ENCODE measurements around the gene DAW1. TPM values are rescaled to one million over a fixed set of nuclear protein-coding genes. Genes with fewer than 3 reads are reported as not detected.
"Not testable (repeated sequence)": the region's sequence is repeated elsewhere in the genome, so short reads cannot be mapped to it uniquely, and the experiment has no call there.

The DAW1 gene
- total and polyA plus RNA-seq, 4 donors: not detected

DNA sequence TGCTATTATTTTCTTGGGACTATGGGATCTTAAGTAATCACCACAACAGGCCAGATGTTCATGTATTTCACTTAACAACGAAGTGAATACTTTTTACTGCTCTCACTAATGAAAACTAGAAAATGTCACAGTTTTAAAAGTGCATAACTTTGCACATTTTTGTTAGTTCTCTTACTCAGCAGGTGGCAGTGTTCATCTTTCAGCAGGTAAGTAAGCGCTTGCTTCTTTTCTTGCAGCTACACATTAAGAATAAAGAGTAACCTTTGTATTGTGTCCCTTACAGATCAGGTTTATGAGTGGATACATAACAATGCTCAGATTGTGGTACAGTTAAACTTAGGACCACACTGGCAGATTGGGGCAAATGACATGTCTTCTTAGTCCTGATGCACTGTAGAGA lies 61.0 kb downstream of the DAW1 start:
- DNase-seq (ENCODE audit: low spot score): no peak
- 64% methylated on average over 2 of the region's 2 CpGs for WGBS
- H3K27ac ChIP-seq (ENCODE audit: low read depth in 1 of 2, low read length in 2 of 2): no peak overlapping the region
- H3K9ac ChIP-seq (ENCODE audit: low read depth in 1 of 2, low read length in 2 of 2): no peak overlapping the region
- H3K4me1 ChIP-seq (ENCODE audit: control insufficient read depth in 4 of 4, insufficient read depth in 4 of 4, low read length in 3 of 4): no peaks in the 10 kb centered on the region
- H3K27me3 ChIP-seq (ENCODE audit: control insufficient read depth in 4 of 4, insufficient read depth in 4 of 4, low read length in 3 of 4): peaks cover 0 to 4% (median 0%) of the 10 kb centered on the region in 4 donors
- no peak for TF ChIP-seq EGR1 (IDR thresholded peaks at IDR 0.05; ENCODE audit: low read depth in 2 of 2)
- TF ChIP-seq, protein P1, sequence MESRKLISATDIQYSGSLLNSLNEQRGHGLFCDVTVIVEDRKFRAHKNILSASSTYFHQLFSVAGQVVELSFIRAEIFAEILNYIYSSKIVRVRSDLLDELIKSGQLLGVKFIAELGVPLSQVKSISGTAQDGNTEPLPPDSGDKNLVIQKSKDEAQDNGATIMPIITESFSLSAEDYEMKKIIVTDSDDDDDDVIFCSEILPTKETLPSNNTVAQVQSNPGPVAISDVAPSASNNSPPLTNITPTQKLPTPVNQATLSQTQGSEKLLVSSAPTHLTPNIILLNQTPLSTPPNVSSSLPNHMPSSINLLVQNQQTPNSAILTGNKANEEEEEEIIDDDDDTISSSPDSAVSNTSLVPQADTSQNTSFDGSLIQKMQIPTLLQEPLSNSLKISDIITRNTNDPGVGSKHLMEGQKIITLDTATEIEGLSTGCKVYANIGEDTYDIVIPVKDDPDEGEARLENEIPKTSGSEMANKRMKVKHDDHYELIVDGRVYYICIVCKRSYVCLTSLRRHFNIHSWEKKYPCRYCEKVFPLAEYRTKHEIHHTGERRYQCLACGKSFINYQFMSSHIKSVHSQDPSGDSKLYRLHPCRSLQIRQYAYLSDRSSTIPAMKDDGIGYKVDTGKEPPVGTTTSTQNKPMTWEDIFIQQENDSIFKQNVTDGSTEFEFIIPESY (IDR thresholded peaks at IDR 0.05): no peak
- TF ChIP-seq RXRA (IDR thresholded peaks at IDR 0.05): no peak
- TF ChIP-seq, protein P2, sequence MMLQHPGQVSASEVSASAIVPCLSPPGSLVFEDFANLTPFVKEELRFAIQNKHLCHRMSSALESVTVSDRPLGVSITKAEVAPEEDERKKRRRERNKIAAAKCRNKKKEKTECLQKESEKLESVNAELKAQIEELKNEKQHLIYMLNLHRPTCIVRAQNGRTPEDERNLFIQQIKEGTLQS (IDR thresholded peaks at IDR 0.05): no peak
- TF ChIP-seq FOXA2 (IDR thresholded peaks at IDR 0.05): no peak
- no peak for TF ChIP-seq GABPA (IDR thresholded peaks at IDR 0.05 in 1 of 2, conservative IDR thresholded peaks at IDR 0.05 in 1 of 2)
- TF ChIP-seq, protein P3, sequence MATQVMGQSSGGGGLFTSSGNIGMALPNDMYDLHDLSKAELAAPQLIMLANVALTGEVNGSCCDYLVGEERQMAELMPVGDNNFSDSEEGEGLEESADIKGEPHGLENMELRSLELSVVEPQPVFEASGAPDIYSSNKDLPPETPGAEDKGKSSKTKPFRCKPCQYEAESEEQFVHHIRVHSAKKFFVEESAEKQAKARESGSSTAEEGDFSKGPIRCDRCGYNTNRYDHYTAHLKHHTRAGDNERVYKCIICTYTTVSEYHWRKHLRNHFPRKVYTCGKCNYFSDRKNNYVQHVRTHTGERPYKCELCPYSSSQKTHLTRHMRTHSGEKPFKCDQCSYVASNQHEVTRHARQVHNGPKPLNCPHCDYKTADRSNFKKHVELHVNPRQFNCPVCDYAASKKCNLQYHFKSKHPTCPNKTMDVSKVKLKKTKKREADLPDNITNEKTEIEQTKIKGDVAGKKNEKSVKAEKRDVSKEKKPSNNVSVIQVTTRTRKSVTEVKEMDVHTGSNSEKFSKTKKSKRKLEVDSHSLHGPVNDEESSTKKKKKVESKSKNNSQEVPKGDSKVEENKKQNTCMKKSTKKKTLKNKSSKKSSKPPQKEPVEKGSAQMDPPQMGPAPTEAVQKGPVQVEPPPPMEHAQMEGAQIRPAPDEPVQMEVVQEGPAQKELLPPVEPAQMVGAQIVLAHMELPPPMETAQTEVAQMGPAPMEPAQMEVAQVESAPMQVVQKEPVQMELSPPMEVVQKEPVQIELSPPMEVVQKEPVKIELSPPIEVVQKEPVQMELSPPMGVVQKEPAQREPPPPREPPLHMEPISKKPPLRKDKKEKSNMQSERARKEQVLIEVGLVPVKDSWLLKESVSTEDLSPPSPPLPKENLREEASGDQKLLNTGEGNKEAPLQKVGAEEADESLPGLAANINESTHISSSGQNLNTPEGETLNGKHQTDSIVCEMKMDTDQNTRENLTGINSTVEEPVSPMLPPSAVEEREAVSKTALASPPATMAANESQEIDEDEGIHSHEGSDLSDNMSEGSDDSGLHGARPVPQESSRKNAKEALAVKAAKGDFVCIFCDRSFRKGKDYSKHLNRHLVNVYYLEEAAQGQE (IDR thresholded peaks at IDR 0.05): no peak
- TF ChIP-seq, protein P4, sequence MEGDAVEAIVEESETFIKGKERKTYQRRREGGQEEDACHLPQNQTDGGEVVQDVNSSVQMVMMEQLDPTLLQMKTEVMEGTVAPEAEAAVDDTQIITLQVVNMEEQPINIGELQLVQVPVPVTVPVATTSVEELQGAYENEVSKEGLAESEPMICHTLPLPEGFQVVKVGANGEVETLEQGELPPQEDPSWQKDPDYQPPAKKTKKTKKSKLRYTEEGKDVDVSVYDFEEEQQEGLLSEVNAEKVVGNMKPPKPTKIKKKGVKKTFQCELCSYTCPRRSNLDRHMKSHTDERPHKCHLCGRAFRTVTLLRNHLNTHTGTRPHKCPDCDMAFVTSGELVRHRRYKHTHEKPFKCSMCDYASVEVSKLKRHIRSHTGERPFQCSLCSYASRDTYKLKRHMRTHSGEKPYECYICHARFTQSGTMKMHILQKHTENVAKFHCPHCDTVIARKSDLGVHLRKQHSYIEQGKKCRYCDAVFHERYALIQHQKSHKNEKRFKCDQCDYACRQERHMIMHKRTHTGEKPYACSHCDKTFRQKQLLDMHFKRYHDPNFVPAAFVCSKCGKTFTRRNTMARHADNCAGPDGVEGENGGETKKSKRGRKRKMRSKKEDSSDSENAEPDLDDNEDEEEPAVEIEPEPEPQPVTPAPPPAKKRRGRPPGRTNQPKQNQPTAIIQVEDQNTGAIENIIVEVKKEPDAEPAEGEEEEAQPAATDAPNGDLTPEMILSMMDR (IDR thresholded peaks at IDR 0.05; ENCODE audit: low read depth, low read length, missing input control): no peak
- no peak for TF ChIP-seq NR2F2 (IDR thresholded peaks at IDR 0.05)
- no peak for TF ChIP-seq SP1 (IDR thresholded peaks at IDR 0.05)
- H3K4me3 ChIP-seq (ENCODE audit: low read depth in 1 of 3, low read length in 3 of 3): no peak overlapping the region
- peaks cover 0 to 6% (median 1%) of the 10 kb centered on the region in 4 donors for H3K9me3 ChIP-seq (ENCODE audit: control insufficient read depth in 4 of 4, low read length in 3 of 4)
- no peaks in the 10 kb centered on the region for H3K36me3 ChIP-seq (ENCODE audit: control insufficient read depth in 4 of 4, insufficient read depth in 3 of 4, low read depth in 1 of 4, low read length in 3 of 4)

DNA sequence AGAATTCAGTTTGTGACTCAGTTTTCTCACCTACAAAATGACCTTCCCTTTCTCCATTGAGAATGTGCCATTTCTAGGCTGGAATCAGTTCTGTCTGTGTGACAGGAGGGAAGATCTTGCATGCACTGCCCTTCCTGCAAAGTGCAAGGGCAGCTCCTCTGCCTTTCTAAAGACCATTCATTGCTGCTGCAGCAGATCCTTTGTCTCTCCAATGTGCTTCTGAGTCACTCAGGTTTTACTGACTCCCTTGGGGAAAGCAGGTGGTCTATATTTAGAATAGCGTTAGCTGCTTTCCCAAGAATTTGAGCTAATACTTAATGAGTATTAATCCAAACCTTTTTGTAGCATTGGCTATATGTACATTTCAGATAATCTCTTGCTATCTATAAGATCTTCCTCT lies 62.5 kb downstream of the DAW1 start:
- WGBS: 87% methylated on average over 1 of the region's 1 CpG
- no peak for DNase-seq (ENCODE audit: low spot score)
- Histone ChIP-seq H3K36me3 (ENCODE audit: control insufficient read depth in 4 of 4, insufficient read depth in 3 of 4, low read depth in 1 of 4, low read length in 3 of 4) (no peaks in the 10 kb centered on the region), H3K4me1 (ENCODE audit: control insufficient read depth in 4 of 4, insufficient read depth in 4 of 4, low read length in 3 of 4) (no peaks in the 10 kb centered on the region), H3K4me3 (ENCODE audit: low read depth in 1 of 3, low read length in 3 of 3) (no peak overlapping the region), H3K27ac (ENCODE audit: low read depth in 1 of 2, low read length in 2 of 2) (no peak overlapping the region), H3K9me3 (ENCODE audit: control insufficient read depth in 4 of 4, low read length in 3 of 4) (no peaks in the 10 kb centered on the region), H3K9ac (ENCODE audit: low read depth in 1 of 2, low read length in 2 of 2) (no peak overlapping the region), H3K27me3 (ENCODE audit: control insufficient read depth in 4 of 4, insufficient read depth in 4 of 4, low read length in 3 of 4) (peaks cover 0 to 4% (median 0%) of the 10 kb centered on the region in 4 donors)
- TF ChIP-seq, protein P1 (IDR thresholded peaks at IDR 0.05): no peak
- TF ChIP-seq, protein P5, sequence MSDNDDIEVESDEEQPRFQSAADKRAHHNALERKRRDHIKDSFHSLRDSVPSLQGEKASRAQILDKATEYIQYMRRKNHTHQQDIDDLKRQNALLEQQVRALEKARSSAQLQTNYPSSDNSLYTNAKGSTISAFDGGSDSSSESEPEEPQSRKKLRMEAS (IDR thresholded peaks at IDR 0.05): no peak
- TF ChIP-seq TAF1 (conservative IDR thresholded peaks at IDR 0.05) (no peak), FOXA2 (IDR thresholded peaks at IDR 0.05) (no peak), SP1 (IDR thresholded peaks at IDR 0.05) (no peak), RXRA (IDR thresholded peaks at IDR 0.05) (no peak), GABPA (IDR thresholded peaks at IDR 0.05 in 1 of 2, conservative IDR thresholded peaks at IDR 0.05 in 1 of 2) (no peak)
- TF ChIP-seq, protein P3 (IDR thresholded peaks at IDR 0.05): no peak

DNA sequence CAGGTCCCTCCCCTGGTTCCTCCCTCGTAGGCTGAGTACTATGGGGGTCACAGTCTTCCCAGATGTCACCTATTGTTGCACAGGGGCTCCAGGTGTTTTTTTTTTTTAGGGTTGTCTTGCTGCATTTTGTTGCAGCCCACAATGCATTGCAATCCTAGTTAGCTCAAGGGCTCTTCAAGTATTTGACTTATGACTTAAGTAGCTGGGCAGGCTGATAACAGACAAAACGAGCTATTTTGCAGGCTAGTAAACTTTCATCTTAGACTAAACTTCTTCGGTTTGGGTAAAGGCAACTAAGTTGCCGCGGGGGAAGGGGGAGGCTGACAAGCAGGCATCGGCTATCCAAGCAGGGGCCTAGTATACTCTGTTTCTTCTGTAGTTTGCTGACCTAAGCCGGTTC lies 64.8 kb downstream of the DAW1 start:
- H3K27me3 ChIP-seq (ENCODE audit: control insufficient read depth in 4 of 4, insufficient read depth in 4 of 4, low read length in 3 of 4); DNase-seq (ENCODE audit: low spot score); H3K27ac ChIP-seq (ENCODE audit: low read depth in 1 of 2, low read length in 2 of 2); H3K9me3 ChIP-seq (ENCODE audit: control insufficient read depth in 4 of 4, low read length in 3 of 4); H3K36me3 ChIP-seq (ENCODE audit: control insufficient read depth in 4 of 4, insufficient read depth in 3 of 4, low read depth in 1 of 4, low read length in 3 of 4); H3K9ac ChIP-seq (ENCODE audit: low read depth in 1 of 2, low read length in 2 of 2); H3K4me3 ChIP-seq (ENCODE audit: low read depth in 1 of 3, low read length in 3 of 3); H3K4me1 ChIP-seq (ENCODE audit: control insufficient read depth in 4 of 4, insufficient read depth in 4 of 4, low read length in 3 of 4): not testable (repeated sequence)
- 71% methylated on average over 7 of the region's 7 CpGs for WGBS
